Measurements from ENCODE around the gene BICC1. TPM values are rescaled to one million over a fixed set of nuclear protein-coding genes. Genes with fewer than 3 reads are reported as not detected.
A peak's percentile ranks its signal among the peaks of the same experiment; 100 is the strongest.

The BICC1 gene
- polyA plus RNA-seq, 10 donors = 18.7 to 25.4 (median 21.1) TPM

DNA sequence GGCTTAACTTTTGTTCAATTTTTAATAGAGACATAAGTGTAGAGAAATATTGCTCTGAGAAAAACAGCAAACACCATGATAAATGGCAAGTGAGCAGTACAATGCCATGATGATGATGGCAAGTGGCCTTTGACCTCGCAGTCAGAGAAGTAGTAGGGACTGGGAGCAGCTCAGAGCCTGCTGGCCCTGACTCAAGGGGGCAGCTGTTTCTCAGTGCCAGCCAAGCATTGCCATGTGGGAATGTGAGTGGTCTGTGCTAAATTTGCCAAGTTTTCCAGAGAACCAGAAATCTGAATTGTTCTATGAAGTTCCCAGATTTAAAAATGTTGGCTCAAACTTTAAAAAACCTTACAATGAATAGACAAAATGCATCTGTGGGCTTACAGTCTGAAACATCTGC is 187.9 kb downstream of the BICC1 start:
- peak in 2 of 3 donors; percentile 47 to 67 for DNase-seq

DNA sequence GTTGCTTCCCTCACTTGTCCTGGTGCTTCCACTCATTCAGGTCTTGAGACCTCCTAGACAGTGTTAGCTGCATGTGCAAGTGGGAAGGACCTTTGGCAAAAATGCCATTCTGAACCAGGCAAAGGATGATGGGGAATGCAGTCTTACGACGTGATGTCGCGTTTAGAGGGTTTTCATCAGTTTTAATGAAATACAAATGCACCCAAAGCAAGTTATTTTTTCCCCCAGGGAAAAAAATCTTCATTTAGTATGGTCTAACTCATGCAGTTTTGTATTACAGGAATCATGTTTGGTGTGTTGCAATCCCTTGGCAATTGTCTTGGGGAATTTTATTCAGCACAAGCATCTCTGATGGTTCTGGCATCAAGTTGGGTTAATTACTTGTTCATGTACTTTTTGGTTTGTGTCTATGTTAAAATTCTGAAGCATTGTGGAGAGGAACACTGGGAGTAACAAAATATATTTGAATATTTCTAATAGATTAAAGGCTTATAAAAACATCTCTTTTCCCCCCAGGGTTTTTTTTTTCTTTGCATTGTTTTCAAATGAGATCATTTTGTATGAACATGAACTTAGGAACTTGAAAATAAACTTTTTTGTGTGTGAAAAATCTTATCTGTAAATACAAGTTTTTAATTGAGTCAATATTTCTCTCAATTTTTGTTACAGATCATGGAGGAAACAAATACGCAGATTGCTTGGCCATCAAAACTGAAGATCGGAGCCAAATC is 188.9 kb downstream of the BICC1 start:
- peak; percentile 64 to 84 (median 81) for DNase-seq

DNA sequence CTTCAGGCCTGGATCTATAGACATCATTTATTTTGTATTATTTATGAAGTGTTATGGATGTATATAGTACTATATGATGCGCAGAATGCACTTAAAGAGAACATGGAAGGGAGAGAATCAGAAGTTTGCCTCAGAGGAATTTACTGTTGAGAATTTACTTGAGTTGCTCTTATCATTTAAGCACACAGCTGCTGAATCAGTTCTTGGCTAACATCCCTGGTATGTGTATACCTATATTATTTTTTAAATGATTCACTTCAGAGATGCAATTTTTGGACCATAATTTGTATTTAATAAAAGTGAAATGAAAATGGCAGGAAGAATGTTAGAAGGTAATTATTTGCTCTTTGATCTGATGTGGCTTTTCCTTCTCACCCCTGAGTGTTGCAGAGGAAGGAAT is 191.6 kb downstream of the BICC1 start:
- no peak for DNase-seq

DNA sequence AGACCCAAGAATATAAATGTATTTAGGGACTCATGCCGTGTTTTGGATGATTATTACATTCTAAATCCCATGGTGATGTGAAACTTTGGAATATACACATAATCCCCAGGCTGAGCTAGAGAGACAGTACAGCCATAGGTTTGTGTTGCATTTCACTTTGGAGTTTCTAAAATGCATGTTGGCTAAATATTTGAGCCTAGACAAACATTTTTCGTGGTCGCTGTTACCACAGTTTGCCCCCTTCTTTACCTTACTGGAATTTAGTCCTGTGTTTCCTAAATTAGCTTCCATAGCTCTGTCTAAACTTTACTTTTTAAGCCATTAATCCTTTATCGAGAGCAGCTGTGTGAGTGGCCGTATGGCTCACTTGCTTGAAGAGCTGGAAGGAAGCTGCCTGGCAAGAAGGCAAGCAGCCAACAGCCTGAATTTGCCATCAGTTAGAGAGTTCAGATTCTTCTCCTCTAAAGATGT is 192.0 kb downstream of the BICC1 start:
- DNase-seq = peak; percentile 55 to 68 (median 67)

DNA sequence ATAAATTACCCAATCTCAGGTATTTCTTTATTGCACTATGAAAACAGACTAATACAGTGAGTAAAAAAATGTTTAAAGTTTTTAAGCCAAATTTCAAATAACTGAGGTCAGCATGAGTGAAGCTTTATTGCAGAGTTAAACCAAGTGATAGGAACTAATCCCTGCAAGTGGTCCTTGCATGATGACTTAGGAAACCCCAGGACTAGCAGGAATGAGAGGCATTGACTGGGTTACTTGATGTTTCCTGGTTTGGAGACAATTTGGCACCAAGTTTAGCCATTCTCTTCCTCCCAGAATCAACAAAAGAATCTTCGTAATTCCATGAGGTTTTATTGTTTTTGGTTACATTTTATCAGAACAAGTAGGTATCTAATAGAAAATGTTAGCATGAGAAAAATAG is 194.2 kb downstream of the BICC1 start:
- DNase-seq = no peak

DNA sequence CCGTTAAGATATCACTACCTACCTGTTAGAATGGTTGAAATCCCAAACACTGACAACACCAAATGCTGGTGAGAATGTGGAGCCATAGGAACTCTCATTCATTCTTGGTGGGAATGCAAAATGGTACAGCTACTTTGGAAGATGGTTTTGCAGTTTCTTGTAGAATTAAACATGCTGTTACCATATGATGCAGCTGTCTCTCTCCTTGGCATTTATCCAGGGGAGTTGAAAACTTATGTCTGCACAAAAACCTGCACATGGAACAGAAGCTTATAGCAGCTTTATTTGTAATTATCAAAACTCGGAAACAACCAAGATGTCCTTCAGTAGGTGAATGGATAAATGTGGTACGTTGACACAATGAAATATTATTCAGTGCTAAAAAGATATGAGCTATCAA is 199.5 kb downstream of the BICC1 start:
- peak in 1 of 3 donors; percentile 58 for DNase-seq

DNA sequence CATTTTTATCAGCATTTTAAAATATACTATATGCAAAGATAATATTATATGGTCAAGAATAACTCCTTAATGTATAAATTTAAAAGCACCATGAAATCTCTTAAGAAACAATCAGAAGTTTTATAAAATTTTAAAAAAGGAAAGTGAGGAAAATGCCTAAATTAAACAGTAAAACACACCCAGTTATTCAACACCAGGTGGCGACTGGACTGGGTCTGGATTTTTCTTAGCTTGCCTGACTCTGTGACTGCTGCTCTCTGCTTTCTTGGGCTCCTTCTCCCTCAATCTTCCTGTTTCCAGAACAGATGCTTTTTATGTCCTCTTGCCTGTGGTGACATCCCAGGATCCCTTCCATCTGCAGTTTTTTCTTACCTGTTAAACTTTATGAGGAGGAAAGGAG is 200.3 kb downstream of the BICC1 start:
- DNase-seq = no peak

DNA sequence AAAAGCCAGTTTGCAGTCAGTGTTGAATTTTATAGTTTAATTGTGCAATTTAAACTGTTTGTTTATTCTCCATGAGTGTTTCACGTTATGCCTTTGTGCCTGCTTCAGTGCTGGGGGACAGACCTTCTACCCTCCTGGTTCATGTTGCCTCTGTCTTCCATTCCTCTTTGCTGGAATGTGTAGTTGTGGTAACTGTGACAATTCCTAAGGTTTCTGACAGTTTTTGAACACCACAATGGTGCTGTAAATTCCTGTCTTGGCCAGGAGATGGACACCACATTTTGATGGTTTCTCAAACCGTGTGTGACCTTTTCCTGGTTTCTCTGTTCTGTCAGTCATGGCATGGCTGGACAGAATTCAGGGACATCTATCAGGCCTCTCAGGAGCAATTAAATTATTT is 201.7 kb downstream of the BICC1 start:
- DNase-seq = no peak

DNA sequence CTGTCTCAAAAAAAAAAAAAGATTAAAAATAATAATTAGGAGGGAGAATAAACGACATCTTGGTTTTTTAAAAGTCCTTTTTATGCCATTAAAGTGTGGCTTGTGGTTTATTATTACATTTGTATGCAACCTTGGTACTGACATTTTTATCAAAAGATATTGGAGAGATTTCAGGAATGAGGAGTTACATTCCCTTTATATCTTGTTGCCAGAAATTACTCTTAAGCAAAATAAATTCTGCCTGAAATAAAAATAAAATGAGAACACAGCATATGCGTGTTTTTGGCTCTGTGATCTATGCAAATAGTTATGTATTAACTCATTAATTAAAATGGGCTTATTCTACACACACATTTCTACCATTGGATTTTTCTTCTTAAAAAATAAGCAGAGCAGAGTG is 202.4 kb downstream of the BICC1 start:
- DNase-seq = no peak

DNA sequence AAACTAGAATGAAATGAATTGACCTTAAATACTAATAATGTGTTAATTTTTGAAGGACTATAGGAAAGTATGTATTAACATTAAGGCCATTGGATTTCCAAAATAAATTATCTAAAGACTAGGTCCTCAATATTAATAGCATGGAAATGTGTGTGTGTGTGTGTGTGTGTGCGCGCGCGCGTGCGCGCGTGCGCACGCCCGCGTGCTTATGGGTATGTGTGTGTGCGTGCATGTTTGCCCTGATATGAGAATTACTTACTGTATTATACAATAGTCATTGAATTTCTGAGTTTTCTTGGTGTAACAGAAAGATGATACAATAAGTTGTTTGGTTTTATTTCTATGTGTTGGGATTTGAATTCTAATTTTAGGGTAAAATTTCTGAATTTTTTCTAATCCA is 205.9 kb downstream of the BICC1 start:
- DNase-seq = no peak

DNA sequence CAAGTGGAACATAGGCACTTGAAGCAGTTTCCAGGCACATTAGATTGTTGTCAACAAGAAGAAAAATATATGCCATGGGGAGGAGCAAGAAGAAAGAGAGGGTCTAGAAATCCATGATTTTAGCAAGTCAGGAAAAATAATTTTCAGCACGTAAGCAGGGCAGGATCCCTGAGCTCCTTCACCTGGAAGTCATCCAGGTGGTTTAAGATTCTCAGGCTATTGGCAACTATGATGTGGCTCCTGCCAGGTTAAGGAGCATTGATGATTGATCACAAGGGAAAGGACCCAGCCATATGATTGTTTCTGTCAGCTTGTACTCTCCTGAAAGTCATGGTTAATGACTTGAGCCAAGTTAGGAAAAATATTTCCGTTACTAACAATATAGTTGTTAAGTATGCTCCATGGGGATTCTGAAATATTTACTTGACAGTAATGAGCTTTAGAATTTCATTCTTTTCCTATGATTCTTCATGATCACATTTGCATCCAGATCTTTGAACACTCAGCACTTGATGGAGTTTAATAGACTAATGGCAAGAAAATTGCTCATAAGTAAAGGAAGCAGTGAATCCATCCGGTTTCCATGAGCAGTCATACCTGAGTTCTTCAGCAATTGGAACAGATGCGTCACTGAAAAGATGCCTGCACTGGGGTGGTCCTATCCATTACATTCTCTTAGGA is 209.1 kb downstream of the BICC1 start:
- DNase-seq = peak; percentile 81 to 94 (median 89)

DNA sequence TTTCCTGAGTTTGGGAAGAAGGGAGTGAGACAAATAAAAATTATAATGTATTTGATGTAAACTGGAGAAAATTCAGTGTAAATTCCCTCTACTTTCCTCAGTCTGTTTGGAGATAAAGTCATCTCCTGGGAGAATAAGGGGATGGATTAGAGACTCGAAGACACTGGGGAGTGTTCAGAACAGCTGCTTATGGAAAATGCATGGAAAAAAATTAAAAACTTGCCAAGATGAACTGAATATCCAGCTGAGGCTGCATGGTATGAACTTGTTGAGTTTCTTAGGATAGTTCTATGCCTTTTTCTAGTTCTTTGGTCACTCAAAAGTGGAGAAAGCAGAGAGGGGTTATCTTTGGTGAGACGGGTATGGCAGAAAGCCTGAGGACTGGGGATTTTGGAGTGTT is 210.5 kb downstream of the BICC1 start:
- DNase-seq = peak in 1 of 3 donors; percentile 77

DNA sequence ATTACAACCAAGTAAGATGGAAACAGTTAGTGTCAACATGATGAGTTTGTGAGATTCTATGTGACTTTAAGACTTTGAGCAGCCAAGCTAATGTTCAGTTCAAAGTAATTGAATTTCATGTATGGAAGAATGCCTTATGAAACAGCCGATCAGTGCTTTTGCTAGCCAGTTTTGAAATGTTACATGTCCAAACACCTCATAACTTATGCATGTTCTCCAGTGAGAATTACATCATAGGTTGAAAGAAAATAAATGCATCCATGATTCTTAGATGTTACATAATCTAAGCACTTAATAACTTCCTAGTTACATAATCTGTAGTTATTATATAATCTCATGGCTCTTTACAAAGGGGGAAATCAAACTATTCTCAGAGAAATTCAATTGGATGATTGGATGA is 211.3 kb downstream of the BICC1 start:
- DNase-seq = peak; percentile 55 to 83 (median 67)

DNA sequence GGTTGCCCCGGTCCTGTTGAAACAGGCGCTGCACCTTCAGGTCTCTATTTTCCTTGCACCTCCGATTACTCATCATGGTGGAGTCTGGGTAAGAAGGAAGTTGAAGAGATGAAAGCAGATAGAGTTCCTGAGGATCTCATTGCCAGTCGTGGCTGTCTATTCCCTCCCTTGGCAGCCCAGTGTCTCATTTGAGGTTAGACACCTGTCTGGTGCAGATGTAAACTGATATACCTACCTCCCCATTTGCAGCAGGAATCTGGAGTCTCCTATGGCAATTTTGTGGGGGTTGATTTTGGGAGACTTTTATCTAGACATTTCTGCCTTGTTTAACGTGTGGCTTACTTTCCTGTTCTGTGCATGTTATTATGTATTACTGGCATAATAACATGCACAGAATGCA is 212.1 kb downstream of the BICC1 start:
- DNase-seq = no peak

DNA sequence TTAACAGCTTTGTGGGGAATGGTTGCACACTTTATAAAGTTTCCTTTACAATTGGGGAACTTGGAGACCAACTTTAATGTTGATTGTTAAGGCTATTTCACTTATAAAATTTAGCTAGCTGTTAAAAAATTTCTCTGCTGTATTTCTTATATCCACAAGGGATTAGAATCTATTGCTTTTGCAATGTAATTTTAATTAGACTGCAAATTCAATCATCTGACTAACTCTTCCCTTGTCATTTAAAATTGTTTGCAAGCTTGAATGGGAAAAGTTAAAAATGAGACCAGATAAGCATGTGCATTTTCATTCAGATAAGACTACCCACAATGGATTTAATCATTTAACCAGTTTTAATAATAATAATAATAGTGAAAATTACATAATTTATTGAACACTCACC is 213.2 kb downstream of the BICC1 start:
- DNase-seq = no peak

DNA sequence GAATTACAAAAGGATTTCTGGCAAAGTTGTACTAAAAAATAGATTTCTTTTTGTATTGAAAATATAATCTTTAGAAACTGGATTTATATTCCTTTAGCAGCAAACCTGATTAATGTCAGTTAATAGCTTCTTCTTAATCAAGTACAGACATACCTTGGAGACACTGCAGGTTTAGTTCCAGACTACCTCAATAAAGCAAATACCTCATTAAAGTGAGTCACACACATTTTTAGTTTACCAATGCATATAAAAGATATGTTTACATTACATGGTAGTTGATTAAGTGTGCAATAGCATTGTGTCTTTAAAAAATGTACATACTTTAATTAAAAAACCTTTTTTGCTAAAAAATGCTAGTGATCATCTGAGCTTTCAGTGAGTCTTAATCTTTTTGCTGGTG is 215.0 kb downstream of the BICC1 start:
- no peak for DNase-seq

DNA sequence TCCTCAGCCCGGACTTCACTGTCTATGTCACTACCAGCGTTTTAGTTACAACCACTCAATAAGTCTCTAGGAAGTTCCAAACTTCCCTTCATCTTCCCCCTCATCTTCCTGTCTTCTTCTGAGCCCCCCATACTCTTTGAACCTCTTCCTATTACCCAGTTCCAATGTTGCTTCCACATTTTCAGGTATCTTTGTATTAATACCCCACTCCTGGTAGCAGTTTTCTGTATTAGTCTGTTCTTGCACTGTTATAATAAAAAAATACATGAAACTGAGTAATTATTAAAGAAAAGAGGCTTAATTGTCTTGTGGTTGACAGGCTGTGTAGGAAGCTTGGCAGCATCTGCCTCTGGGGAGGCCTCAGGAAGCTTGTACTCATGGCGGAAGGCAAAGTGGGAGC is 218.6 kb downstream of the BICC1 start:
- no peak for DNase-seq

DNA sequence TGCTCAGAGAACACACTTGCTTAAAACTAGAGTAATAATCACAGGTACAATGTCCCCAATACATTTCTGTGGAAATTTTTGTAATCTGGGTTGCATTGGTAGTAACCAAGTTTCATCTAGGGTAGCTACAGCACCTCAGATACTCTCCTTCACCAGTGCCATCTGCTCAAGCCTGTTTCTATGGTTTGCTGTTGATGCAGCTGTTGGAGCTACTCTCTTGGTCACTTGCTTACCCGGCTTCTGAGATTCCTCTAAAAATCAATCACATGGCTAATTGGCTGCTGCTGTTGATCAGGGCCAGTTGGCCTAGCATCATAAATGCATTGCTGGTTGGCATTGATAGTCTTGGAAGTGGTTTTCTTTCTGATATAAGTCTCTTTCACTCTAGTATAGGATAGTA is 220.8 kb downstream of the BICC1 start:
- DNase-seq = no peak

DNA sequence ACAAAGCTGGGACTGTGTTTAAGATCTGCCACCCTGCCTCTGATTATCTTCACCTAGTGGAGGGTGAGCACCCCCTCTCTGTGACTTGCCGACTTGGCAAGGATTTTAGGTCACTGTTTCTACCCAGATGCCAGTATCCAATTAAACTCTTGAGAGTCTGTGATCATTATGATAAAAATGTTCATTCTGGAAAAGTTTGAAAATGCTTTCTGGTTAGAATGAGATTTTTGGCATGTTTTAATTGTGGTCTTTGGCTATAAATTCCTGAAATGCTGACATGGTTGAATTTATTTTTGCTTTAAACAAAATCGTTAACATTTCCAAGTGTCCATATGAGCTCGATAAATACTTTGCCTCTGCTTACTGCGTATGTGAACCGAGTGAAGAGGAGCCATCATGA is 221.4 kb downstream of the BICC1 start:
- peak in 1 of 3 donors; percentile 76 for DNase-seq

DNA sequence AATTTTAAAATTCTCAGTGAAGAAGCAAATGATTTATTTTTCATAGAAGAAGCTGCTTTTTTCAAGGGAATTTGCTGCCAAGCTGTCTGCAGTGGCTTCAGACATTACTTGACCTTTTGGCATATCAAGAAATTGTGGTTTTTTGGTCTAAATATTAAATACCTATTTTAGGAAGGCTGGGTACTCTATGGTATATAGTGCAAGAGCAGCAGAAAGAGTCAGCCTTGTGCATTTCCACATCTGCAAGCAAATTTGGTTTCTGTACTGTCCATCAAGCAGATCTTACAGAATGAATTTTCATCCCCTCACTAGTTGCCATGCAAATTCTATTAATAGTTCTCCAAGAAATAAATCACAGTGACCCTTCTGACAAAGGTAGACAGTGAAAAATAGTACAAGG is 222.0 kb downstream of the BICC1 start:
- no peak for DNase-seq

DNA sequence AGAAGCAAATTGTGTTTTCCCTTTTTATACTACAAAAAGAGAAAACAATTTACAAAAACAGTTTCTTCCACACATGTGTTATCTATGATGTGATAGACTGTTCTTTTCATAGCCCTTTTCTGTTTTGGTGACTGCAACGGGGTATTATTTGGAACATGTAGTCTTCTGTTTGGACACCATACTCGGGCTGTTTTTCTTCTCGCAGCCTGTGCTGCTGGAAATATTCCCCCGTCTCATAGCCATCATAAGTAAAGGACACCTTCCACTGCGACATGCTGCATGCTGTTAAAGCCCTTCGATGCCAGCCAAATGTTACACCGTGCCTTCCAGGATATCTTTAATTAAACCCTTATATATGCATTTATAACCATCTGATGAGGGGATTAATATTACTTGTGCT is 222.4 kb downstream of the BICC1 start:
- DNase-seq = peak in 1 of 3 donors; percentile 38

DNA sequence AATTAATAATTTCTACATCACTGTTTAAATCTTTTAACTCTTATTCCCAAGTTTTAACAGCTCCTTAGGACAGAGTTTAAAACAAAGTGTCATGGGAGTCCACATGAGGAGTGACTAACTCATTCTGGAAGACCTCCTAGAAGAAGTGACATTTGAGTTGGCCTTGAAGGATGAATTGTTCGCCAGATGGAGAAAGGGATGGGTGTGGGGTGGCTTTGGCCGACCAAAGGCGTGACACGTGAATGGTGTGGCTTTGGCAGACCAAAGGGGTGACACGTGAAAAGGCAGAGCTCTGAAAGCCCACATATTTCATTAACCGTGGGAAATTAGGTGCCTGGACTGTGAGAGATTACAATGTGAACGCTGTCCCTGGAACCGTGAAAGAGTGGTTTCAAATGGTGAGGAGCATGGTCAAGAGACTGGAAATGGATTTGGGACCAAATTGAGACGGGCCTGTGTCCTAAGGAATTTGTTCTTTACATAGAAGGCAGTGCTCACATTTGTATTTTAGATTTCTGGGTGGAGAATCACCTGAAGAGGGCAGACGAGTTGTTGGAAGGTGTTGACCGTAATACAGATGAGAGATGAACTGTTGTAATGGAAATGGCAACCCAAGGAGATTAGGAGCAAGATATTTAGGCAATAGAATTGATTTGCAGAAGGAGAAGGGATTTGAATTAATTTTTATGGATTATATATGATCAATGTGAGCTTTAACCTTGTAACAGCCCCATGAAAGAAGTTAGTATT is 228.1 kb downstream of the BICC1 start:
- no peak for DNase-seq

DNA sequence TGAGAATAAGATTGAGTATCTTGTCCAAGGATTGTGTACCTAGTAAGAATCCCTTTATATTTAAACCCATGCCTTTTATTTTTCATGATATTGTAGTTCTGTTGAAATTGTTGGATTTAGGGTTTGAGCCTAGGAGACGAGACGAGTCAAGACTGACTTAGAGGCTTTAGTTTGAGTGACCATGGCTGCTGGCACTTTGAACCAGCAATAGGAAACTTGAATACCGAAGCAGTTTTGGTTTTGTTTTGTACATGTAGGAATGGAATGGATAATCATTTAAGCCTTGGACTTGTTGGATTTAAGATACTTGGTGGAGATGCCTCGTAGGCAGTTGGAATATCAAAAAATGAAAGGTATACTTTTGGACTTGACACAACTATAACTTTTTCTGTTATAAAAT is 229.0 kb downstream of the BICC1 start:
- DNase-seq = peak in 1 of 3 donors; percentile 37
